ENCODE data around the gene CHN1.

CHN1 gene

GRCh38 chr2:174765576-174765975 is 239.6 kb downstream of the CHN1 start:
- TF ChIP-seq CTCF (conservative IDR thresholded peaks at IDR 0.05; ENCODE audit: control insufficient read depth, insufficient read depth, low read depth, low read length), result no peak
- H3K4me3 ChIP-seq (ENCODE audit: control insufficient read depth, low read depth, low read length), result no peak overlapping the region
- DNase-seq (ENCODE audit: low read depth), result no peak

GRCh38 chr2:174764280-174765255 is 240.6 kb downstream of the CHN1 start, which contains the start of gene CHRNA1:
Gene CHRNA1, minus strand, starts transcription at chr2:174764472. Its CDS starts 78 bp downstream, at chr2:174764394.
- H3K4me3 ChIP-seq (ENCODE audit: control insufficient read depth, low read depth, low read length), result no peak within 1 kb of the TSS
- TF ChIP-seq CTCF (conservative IDR thresholded peaks at IDR 0.05; ENCODE audit: control insufficient read depth, insufficient read depth, low read depth, low read length), result no peak
- peak; percentile 41 for DNase-seq (ENCODE audit: low read depth)

GRCh38 chr2:174763780-174764179 is 241.4 kb downstream of the CHN1 start:
- no peak overlapping the region for H3K4me3 ChIP-seq (ENCODE audit: control insufficient read depth, low read depth, low read length)
- DNase-seq (ENCODE audit: low read depth), result no peak
- no peak for TF ChIP-seq CTCF (conservative IDR thresholded peaks at IDR 0.05; ENCODE audit: control insufficient read depth, insufficient read depth, low read depth, low read length)

GRCh38 chr2:174762464-174762863 is 242.7 kb downstream of the CHN1 start:
- TF ChIP-seq CTCF (conservative IDR thresholded peaks at IDR 0.05; ENCODE audit: control insufficient read depth, insufficient read depth, low read depth, low read length), result no peak
- no peak overlapping the region for H3K4me3 ChIP-seq (ENCODE audit: control insufficient read depth, low read depth, low read length)
- DNase-seq (ENCODE audit: low read depth), result no peak

GRCh38 chr2:174761837-174762236 is 243.3 kb downstream of the CHN1 start:
- DNase-seq (ENCODE audit: low read depth), result no peak
- no peak overlapping the region for H3K4me3 ChIP-seq (ENCODE audit: control insufficient read depth, low read depth, low read length)
- TF ChIP-seq CTCF (conservative IDR thresholded peaks at IDR 0.05; ENCODE audit: control insufficient read depth, insufficient read depth, low read depth, low read length), result no peak

GRCh38 chr2:174760845-174761473 is 244.2 kb downstream of the CHN1 start:
- no peak for TF ChIP-seq CTCF (conservative IDR thresholded peaks at IDR 0.05; ENCODE audit: control insufficient read depth, insufficient read depth, low read depth, low read length)
- no peak for DNase-seq (ENCODE audit: low read depth)
- H3K4me3 ChIP-seq (ENCODE audit: control insufficient read depth, low read depth, low read length), result no peak overlapping the region
